ENCODE data around the gene FSIP2. TPM values are rescaled to one million over a fixed set of nuclear protein-coding genes. Genes with fewer than 3 reads are reported as not detected.

FSIP2 gene
- total and polyA plus RNA-seq, 2 donors (not counting 1 experiment from before 2014, with no cell fraction given): 0.01 to 0.54 TPM

DNA sequence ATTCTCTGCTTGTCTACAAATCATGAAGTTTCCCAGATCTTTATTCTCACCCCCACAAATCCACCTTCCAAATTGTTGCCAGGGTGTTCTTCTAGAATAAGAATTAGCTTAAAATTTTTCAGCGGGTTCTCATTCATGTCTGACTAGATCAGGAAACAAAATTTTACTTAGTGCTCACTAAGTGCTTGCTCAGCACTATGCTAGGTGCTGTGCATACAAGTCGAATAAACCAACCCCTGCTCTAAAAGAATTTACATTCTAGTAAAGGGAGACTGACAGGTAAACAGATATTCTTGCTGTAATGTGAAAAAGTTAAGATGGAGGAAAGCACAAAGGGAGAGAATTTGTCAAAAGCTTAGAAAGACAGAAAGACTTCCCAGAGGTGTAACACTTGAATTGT lies 2.4 kb upstream of the FSIP2 start:
- ATAC-seq (ENCODE audit: low read depth) (no peak), DNase-seq (no peak)
- Mint-ChIP-seq H3K27me3 (peaks cover 24% of the 10 kb centered on the region), H3K4me1 (peaks cover 4% of the 10 kb centered on the region), H3K9me3 (ENCODE audit: insufficient read depth) (peaks cover 2% of the 10 kb centered on the region), H3K27ac (no peak overlapping the region), H3K4me3 (no peak overlapping the region)
- no CpG with 5 or more reads among the region's 2 CpGs for WGBS (ENCODE audit: insufficient coverage)
- peaks cover 0 to 10% (median 1%) of the 10 kb centered on the region in 4 experiments for H3K27me3 ChIP-seq (replicated peaks in 1 of 4; ENCODE audit: control extremely low read depth in 1 of 4, control insufficient read depth in 3 of 4, insufficient read depth in 4 of 4, low read length in 3 of 4)
- intact Hi-C loops (cut with micrococcal nuclease): no loop called here
- TF ChIP-seq EZH2 (IDR thresholded peaks at IDR 0.05; ENCODE audit: borderline replicate concordance, insufficient read depth, low read depth, low read length, poor library complexity, severe bottlenecking): no peak
- TF ChIP-seq, protein P1, sequence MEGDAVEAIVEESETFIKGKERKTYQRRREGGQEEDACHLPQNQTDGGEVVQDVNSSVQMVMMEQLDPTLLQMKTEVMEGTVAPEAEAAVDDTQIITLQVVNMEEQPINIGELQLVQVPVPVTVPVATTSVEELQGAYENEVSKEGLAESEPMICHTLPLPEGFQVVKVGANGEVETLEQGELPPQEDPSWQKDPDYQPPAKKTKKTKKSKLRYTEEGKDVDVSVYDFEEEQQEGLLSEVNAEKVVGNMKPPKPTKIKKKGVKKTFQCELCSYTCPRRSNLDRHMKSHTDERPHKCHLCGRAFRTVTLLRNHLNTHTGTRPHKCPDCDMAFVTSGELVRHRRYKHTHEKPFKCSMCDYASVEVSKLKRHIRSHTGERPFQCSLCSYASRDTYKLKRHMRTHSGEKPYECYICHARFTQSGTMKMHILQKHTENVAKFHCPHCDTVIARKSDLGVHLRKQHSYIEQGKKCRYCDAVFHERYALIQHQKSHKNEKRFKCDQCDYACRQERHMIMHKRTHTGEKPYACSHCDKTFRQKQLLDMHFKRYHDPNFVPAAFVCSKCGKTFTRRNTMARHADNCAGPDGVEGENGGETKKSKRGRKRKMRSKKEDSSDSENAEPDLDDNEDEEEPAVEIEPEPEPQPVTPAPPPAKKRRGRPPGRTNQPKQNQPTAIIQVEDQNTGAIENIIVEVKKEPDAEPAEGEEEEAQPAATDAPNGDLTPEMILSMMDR (IDR thresholded peaks at IDR 0.05): no peak
- H3K36me3 ChIP-seq (replicated peaks in 1 of 2; ENCODE audit: control extremely low read depth in 1 of 2, control insufficient read depth in 1 of 2, extremely low read depth in 1 of 2, insufficient read depth in 2 of 2, low read length in 1 of 2): no peaks in the 10 kb centered on the region
- peaks cover 0 to 12% (median 0%) of the 10 kb centered on the region in 3 donors for H3K9me3 ChIP-seq (ENCODE audit: control extremely low read depth in 1 of 3, control insufficient read depth in 2 of 3, insufficient read depth in 1 of 3, low read length in 2 of 3)
- no peaks in the 10 kb centered on the region for H3K79me2 ChIP-seq (ENCODE audit: control insufficient read depth, insufficient read depth, low read length)
- H2AFZ ChIP-seq (ENCODE audit: insufficient read depth, low read depth, low read length, poor library complexity, severe bottlenecking): no peak overlapping the region
- H3K4me3 ChIP-seq (ENCODE audit: control extremely low read depth in 1 of 5, extremely low read depth in 1 of 5, insufficient read depth in 1 of 5, low read depth in 2 of 5, low read length in 4 of 5): no peak overlapping the region
- no peaks in the 10 kb centered on the region for H3K4me1 ChIP-seq (ENCODE audit: control insufficient read depth in 2 of 2, insufficient read depth in 2 of 2, low read length in 2 of 2)
- ChIA-PET POLR2A (no interaction called here), CTCF (no interaction called here)
- no peak overlapping the region for H3K9ac ChIP-seq (ENCODE audit: low read length)
- H3K27ac ChIP-seq (ENCODE audit: low read length in 2 of 2): no peak overlapping the region
- H3K4me2 ChIP-seq (replicated peaks; ENCODE audit: low read depth, low read length, poor library complexity, severe bottlenecking): no peak overlapping the region
- H4K20me1 ChIP-seq (ENCODE audit: control insufficient read depth, insufficient read depth, low read length, poor library complexity, severe bottlenecking): no peaks in the 10 kb centered on the region

DNA sequence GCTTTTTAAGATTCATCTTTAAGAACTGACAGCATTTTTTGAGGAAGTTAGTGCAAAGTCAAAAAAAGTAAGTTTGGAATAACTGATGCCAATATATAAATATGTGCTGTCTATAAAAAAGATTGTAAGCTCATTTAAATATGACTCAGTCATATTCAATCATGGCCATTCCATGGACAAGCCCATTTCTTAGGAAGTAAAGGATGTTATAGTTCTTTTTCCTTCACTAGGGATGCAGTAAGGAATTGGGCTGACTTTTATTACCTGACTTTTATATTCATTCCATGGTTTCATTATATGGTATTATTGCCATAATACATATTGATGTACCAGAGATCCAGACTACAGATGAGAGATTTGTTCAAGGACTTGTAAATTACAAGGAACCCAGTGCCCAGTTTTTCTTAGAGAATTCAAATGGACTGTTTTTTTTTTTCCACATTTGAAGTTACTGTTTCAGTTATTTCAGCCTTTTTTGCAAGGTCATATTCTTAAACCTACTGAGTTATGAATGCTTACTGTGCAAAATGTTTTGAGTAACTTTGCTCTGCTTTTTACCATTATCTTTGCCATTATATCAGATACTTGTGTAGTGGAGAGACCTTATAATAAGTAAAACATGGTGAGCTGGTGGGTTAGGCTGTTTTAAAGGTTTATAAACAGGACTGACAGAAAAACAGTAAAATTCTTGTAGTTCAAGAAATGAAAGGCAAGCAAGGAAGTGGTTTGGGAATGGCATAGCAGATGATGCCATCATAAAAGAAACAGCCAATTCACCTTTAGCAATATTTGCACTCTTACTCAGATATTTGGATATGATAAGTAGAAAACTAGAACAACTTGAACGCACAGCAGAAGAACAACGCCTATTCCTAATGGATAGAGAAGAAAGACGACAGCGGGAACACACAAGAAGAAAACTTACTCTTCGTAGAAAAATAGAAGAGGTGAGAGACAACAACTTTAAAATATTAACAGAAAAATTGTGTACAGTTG lies 7.6 kb downstream of the FSIP2 start:
- POLR2A ChIA-PET: no interaction called here
- H3K9me3 ChIP-seq (ENCODE audit: control extremely low read depth in 1 of 3, control insufficient read depth in 2 of 3, insufficient read depth in 1 of 3, low read length in 2 of 3): no peaks in the 10 kb centered on the region
- H4K20me1 ChIP-seq (ENCODE audit: control insufficient read depth, insufficient read depth, low read length, poor library complexity, severe bottlenecking): no peaks in the 10 kb centered on the region
- no peak overlapping the region for H3K9ac ChIP-seq (ENCODE audit: low read length)
- no peaks in the 10 kb centered on the region for H3K4me1 Mint-ChIP-seq
- no peaks in the 10 kb centered on the region for H3K4me1 ChIP-seq (ENCODE audit: control insufficient read depth in 2 of 2, insufficient read depth in 2 of 2, low read length in 2 of 2)
- no peaks in the 10 kb centered on the region for H3K27me3 ChIP-seq (replicated peaks in 1 of 4; ENCODE audit: control extremely low read depth in 1 of 4, control insufficient read depth in 3 of 4, insufficient read depth in 4 of 4, low read length in 3 of 4)
- no peak overlapping the region for H3K4me2 ChIP-seq (replicated peaks; ENCODE audit: low read depth, low read length, poor library complexity, severe bottlenecking)
- no peak overlapping the region for H2AFZ ChIP-seq (ENCODE audit: insufficient read depth, low read depth, low read length, poor library complexity, severe bottlenecking)
- H3K9me3 Mint-ChIP-seq (ENCODE audit: insufficient read depth): no peaks in the 10 kb centered on the region
- no peak overlapping the region for H3K27ac Mint-ChIP-seq
- DNase-seq (no peak), ATAC-seq (ENCODE audit: low read depth) (no peak)
- no peak for TF ChIP-seq EZH2 (IDR thresholded peaks at IDR 0.05; ENCODE audit: borderline replicate concordance, insufficient read depth, low read depth, low read length, poor library complexity, severe bottlenecking)
- TF ChIP-seq, protein P1 (IDR thresholded peaks at IDR 0.05): no peak
- no peaks in the 10 kb centered on the region for H3K79me2 ChIP-seq (ENCODE audit: control insufficient read depth, insufficient read depth, low read length)
- no peak overlapping the region for H3K4me3 Mint-ChIP-seq
- no peak overlapping the region for H3K4me3 ChIP-seq (ENCODE audit: control extremely low read depth in 1 of 5, extremely low read depth in 1 of 5, insufficient read depth in 1 of 5, low read depth in 2 of 5, low read length in 4 of 5)
- H3K36me3 ChIP-seq (replicated peaks in 1 of 2; ENCODE audit: control extremely low read depth in 1 of 2, control insufficient read depth in 1 of 2, extremely low read depth in 1 of 2, insufficient read depth in 2 of 2, low read length in 1 of 2): no peaks in the 10 kb centered on the region
- no peaks in the 10 kb centered on the region for H3K27me3 Mint-ChIP-seq
- WGBS (ENCODE audit: insufficient coverage): no CpG with 5 or more reads among the region's 5 CpGs
- intact Hi-C loops (cut with micrococcal nuclease): no loop called here
- CTCF ChIA-PET: no interaction called here
- no peak overlapping the region for H3K27ac ChIP-seq (ENCODE audit: low read length in 2 of 2)

Measured in B cell (primary cell).